Lung (tissue), 12 donors: ENCODE data around the gene DEDD2. TPM values are rescaled to one million over a fixed set of nuclear protein-coding genes. Genes with fewer than 3 reads are reported as not detected.

ENCODE experiments used
- ATAC-seq: fragments of 200-7000 bp; cut with Tn5 transposase; one replicate; pipeline ENCODE4 v1.9.1; 2020; ENCODE audit warnings: moderate number of reproducible peaks; ENCODE audit not compliant: insufficient read depth, low FRiP score
- DNase-seq, 3 donors: peaks; one replicate each; pipeline ENCODE4 v3.0.0-alpha.2; 2013 to 2017
- H3K27ac ChIP-seq, 2 donors: one replicate each; pipeline ENCODE4 v1.5.1; 2013; ENCODE audit warnings: mild to moderate bottlenecking in 2 of 2, moderate library complexity in 2 of 2, control low read depth in 1 of 2, inconsistent platforms in 1 of 2, low read depth in 1 of 2, low read length in 1 of 2
- H3K27me3 ChIP-seq, 3 donors: one replicate each; pipeline ENCODE4 v1.5.1; 2013; ENCODE audit warnings: low read length in 2 of 3; ENCODE audit not compliant: control insufficient read depth in 3 of 3, insufficient read depth in 3 of 3
- H3K36me3 ChIP-seq, 4 donors: one replicate each; pipeline ENCODE4 v1.5.1; 2013; ENCODE audit warnings: low read length in 4 of 4, mild to moderate bottlenecking in 1 of 4, moderate library complexity in 1 of 4; ENCODE audit not compliant: control insufficient read depth in 4 of 4, insufficient read depth in 4 of 4
- H3K4me1 ChIP-seq, 5 donors: one replicate each; pipeline ENCODE4 v1.5.1; 2013; ENCODE audit warnings: low read length in 5 of 5, mild to moderate bottlenecking in 2 of 5, moderate library complexity in 1 of 5; ENCODE audit not compliant: control insufficient read depth in 5 of 5, insufficient read depth in 5 of 5
- H3K4me3 ChIP-seq: one replicate; pipeline ENCODE4 v1.5.1; 2013; ENCODE audit warnings: mild to moderate bottlenecking, control low read depth, moderate library complexity
- H3K9ac ChIP-seq, 2 donors: one replicate each; pipeline ENCODE4 v1.5.1; 2013; ENCODE audit warnings: low read length in 2 of 2, control low read depth in 1 of 2; ENCODE audit not compliant: insufficient read depth in 1 of 2
- H3K9me3 ChIP-seq, 4 donors: one replicate each; pipeline ENCODE4 v1.5.1; 2013; ENCODE audit warnings: low read length in 3 of 4, mild to moderate bottlenecking in 1 of 4, moderate library complexity in 1 of 4; ENCODE audit not compliant: control insufficient read depth in 4 of 4, insufficient read depth in 3 of 4
- WGBS, 2 donors: extraction: QIAGEN DNeasy Blood & Tissue Kit; methylation state at CpG; one replicate each; pipeline ENCODE4 v1.1.7; 2013; 5-methylcytosine and 5-hydroxymethylcytosine counted together
- polyA plus RNA-seq, 2 donors: library from polyadenylated mRNA; stranded (reverse); fragments of 200-250 nt; gene quantifications; one replicate each; pipeline ENCODE4 v1.2.1, GENCODE V29; 2013
- total RNA-seq, 2 donors: library from RNA; depleted of rRNA in 1 of 2; stranded (reverse); fragments of >200 nt in 1 of 2; gene quantifications; one replicate each; pipeline ENCODE4 v1.2.1, GENCODE V29; 2014 to 2021
- TF ChIP-seq, protein P1 (sequence below): IDR thresholded peaks from 2 replicates; pipeline ENCODE4 v1.5.1; 2012; ENCODE audit warnings: mild to moderate bottlenecking; ENCODE audit errors: control extremely low read depth, extremely low read depth
- donor health status: control.
- donor health status: control.
- donor health status: Bipolar disorder and iron deficiency.
- donor health status: healthy.
- donor health status: DM: yes; HTN: yes; CAD: no.

DEDD2 gene
- total and polyA plus RNA-seq, 4 donors = 31.4 to 60.8 (median 36.7) TPM

DNA sequence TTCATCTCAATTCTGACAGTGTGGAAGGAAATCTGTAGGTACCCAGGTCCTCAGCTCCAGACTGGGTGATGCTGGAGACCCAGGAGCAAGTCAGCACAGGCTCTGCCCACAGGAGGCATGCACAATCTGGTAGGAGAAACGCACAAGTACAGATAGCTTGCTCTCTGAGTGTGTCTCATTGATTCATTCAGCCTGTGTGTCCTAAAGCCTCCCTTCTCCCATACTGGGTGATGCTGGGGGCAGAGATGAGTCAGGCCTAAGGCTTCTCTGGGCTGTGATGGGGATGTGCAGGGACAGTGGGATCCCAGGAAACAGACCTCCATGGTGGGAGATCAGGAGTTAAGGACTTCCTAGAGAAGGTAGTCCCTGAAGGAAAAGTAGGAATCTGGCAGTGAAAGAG is 9.4 kb upstream of the DEDD2 start:
- peaks cover 6 to 59% (median 37%) of the 10 kb centered on the region in 4 donors for H3K36me3 ChIP-seq
- no peak overlapping the region for H3K27ac ChIP-seq
- H3K9ac ChIP-seq = no peak overlapping the region
- ATAC-seq (no peak), DNase-seq (no peak)
- TF ChIP-seq, protein P1, sequence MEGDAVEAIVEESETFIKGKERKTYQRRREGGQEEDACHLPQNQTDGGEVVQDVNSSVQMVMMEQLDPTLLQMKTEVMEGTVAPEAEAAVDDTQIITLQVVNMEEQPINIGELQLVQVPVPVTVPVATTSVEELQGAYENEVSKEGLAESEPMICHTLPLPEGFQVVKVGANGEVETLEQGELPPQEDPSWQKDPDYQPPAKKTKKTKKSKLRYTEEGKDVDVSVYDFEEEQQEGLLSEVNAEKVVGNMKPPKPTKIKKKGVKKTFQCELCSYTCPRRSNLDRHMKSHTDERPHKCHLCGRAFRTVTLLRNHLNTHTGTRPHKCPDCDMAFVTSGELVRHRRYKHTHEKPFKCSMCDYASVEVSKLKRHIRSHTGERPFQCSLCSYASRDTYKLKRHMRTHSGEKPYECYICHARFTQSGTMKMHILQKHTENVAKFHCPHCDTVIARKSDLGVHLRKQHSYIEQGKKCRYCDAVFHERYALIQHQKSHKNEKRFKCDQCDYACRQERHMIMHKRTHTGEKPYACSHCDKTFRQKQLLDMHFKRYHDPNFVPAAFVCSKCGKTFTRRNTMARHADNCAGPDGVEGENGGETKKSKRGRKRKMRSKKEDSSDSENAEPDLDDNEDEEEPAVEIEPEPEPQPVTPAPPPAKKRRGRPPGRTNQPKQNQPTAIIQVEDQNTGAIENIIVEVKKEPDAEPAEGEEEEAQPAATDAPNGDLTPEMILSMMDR = no peak
- no peak overlapping the region for H3K4me3 ChIP-seq
- 87 to 100% methylated on average over 1 of the region's 1 CpG for WGBS, 2 donors
- no peaks in the 10 kb centered on the region for H3K27me3 ChIP-seq
- no peaks in the 10 kb centered on the region for H3K9me3 ChIP-seq
- no peaks in the 10 kb centered on the region for H3K4me1 ChIP-seq

DNA sequence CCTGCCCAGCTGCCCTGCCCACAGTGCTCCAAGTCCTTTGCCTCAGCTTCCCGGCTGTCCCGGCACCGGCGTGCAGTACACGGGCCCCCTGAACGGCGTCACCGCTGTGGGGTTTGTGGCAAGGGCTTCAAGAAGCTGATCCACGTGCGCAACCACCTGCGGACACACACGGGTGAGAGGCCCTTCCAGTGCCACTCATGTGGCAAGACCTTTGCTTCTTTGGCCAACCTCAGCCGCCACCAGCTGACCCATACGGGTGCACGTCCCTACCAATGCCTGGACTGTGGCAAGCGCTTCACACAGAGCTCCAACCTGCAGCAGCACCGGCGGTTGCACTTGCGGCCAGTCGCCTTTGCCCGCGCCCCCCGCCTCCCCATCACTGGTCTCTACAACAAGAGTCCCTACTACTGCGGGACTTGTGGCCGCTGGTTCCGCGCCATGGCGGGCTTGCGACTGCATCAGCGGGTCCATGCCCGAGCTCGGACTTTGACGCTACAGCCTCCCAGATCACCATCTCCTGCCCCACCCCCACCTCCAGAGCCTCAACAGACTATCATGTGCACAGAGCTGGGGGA is 8.3 kb upstream of the DEDD2 start:
- WGBS, 2 donors = 96% methylated on average over 33 of the region's 33 CpGs
- Histone ChIP-seq H3K4me1 (peaks cover 0 to 8% (median 3%) of the 10 kb centered on the region in 5 donors), H3K36me3 (peaks cover 6 to 53% (median 31%) of the 10 kb centered on the region in 4 donors), H3K9ac (no peak overlapping the region), H3K9me3 (no peaks in the 10 kb centered on the region), H3K4me3 (no peak overlapping the region), H3K27ac (no peak overlapping the region), H3K27me3 (no peaks in the 10 kb centered on the region)
- TF ChIP-seq, protein P1 = no peak
- ATAC-seq (no peak), DNase-seq (no peak)

DNA sequence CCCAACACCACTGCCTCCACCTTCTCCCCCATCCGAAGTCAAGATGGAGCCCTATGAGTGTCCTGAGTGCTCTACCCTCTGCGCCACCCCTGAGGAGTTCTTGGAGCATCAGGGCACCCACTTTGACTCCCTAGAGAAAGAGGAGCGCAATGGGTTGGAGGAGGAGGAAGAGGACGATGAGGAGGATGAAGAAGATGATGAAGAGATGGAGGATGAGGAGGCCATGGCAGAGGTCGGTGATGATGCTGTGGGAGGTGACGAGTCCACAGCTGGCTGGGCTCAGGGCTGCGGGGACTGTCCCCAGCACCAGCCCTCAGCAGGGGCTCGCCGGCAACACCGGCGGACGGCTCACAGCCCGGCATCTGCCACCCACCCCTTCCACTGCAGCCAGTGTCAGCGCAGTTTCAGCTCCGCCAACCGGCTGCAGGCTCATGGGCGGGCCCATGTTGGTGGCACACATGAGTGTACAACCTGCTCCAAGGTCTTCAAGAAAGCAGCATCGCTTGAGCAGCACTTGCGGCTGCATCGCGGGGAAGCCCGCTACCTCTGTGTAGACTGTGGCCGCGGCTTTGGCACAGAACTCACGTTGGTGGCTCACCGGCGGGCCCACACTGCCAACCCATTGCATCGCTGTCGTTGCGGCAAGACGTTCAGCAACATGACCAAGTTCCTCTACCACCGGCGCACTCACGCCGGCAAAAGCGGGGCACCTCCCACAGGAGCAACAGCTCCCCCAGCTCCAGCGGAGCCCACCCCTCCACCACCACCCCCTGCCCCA is 7.7 kb upstream of the DEDD2 start:
- peaks cover 0 to 11% (median 4%) of the 10 kb centered on the region in 5 donors for H3K4me1 ChIP-seq
- H3K4me3 ChIP-seq = no peak overlapping the region
- no peaks in the 10 kb centered on the region for H3K9me3 ChIP-seq
- no peaks in the 10 kb centered on the region for H3K27me3 ChIP-seq
- H3K9ac ChIP-seq = no peak overlapping the region
- H3K27ac ChIP-seq = no peak overlapping the region
- DNase-seq (no peak), ATAC-seq (no peak)
- 96 to 99% methylated on average over 35 to 37 of the region's 37 CpGs for WGBS, 2 donors
- peaks cover 6 to 46% (median 31%) of the 10 kb centered on the region in 4 donors for H3K36me3 ChIP-seq
- TF ChIP-seq, protein P1 = no peak
